D721Med (cell line): ENCODE measurements around the gene ASPN.

Source experiments
- DNase-seq: peaks from one replicate; pipeline ENCODE4 v3.0.0; 2011; ENCODE audit warnings: low spot score; ENCODE audit not compliant: insufficient read length
- FAIRE-seq: peaks from 2 replicates; lab custom pipeline; 2011; peaks lifted over from hg19 to GRCh38; lab: Jason Lieb, UNC
- CTCF ChIP-seq: IDR thresholded peaks from 2 replicates; pipeline ENCODE4 v1.5.1; 2012; ENCODE audit warnings: mild to moderate bottlenecking, control low read depth; ENCODE audit not compliant: insufficient read depth; ENCODE audit errors: missing control alignments

ASPN gene

GRCh38 chr9:92513349-92513748 lies 31.0 kb upstream of the ASPN start:
- DNase-seq (no peak), FAIRE-seq (no peak)
- TF ChIP-seq CTCF = no peak

GRCh38 chr9:92512622-92513021 lies 30.3 kb upstream of the ASPN start:
- TF ChIP-seq CTCF = no peak
- FAIRE-seq = no peak
- DNase-seq = no peak

- FAIRE-seq (no peak), DNase-seq (no peak)
These were observed 28.4 kb upstream of the ASPN start for GRCh38 chr9:92510747-92511146.

GRCh38 chr9:92509050-92509449 lies 26.7 kb upstream of the ASPN start:
- FAIRE-seq (no peak), DNase-seq (no peak)
- TF ChIP-seq CTCF = no peak

More at GRCh38 chr9:92510747-92511146, 28.4 kb upstream of the ASPN start:
- no peak for TF ChIP-seq CTCF

GRCh38 chr9:92508018-92508820 lies 25.9 kb upstream of the ASPN start:
- no peak for FAIRE-seq
- TF ChIP-seq CTCF = no peak
- no peak for DNase-seq

- no peak for TF ChIP-seq CTCF
- FAIRE-seq (no peak), DNase-seq (no peak)
These were observed 25.2 kb upstream of the ASPN start for GRCh38 chr9:92507496-92507895.

- no peak for DNase-seq
- TF ChIP-seq CTCF = peak; percentile 0
- FAIRE-seq = no peak
These were observed 24.7 kb upstream of the ASPN start for GRCh38 chr9:92507005-92507404.
